ENCODE results near the gene CST4. TPM values are rescaled to one million over a fixed set of nuclear protein-coding genes. Genes with fewer than 3 reads are reported as not detected.

The CST4 gene
- total RNA-seq, 1 donor from 2014 or later, result not detected

GRCh38 chr20:23655491-23656211 is 33.2 kb downstream of the CST4 start:
- no peak for TF ChIP-seq CTCF (IDR thresholded peaks at IDR 0.05)
- no peaks in the 10 kb centered on the region for H3K27me3 ChIP-seq (ENCODE audit: low read depth)
- intact Hi-C loops (cut with DNase I), result no loop called here
- ATAC-seq, result peak; percentile 89 to 94
- H3K36me3 ChIP-seq, result no peaks in the 10 kb centered on the region
- peak; percentile 84 for DNase-seq
- H3K4me3 ChIP-seq, result peak overlapping the region; percentile 38
- peaks cover 33% of the 10 kb centered on the region for H3K4me1 ChIP-seq
- H3K27ac ChIP-seq, result peak overlapping the region; percentile 61
- no peaks in the 10 kb centered on the region for H3K9me3 ChIP-seq

GRCh38 chr20:23654717-23655116 is 34.1 kb downstream of the CST4 start:
- no peaks in the 10 kb centered on the region for H3K27me3 ChIP-seq (ENCODE audit: low read depth)
- TF ChIP-seq CTCF (IDR thresholded peaks at IDR 0.05), result no peak
- no peaks in the 10 kb centered on the region for H3K9me3 ChIP-seq
- ATAC-seq, result no peak
- intact Hi-C loops (cut with DNase I), result no loop called here
- H3K4me1 ChIP-seq, result peaks cover 33% of the 10 kb centered on the region
- H3K36me3 ChIP-seq, result no peaks in the 10 kb centered on the region
- DNase-seq, result no peak
- H3K4me3 ChIP-seq, result no peak overlapping the region
- H3K27ac ChIP-seq, result no peak overlapping the region

- no peaks in the 10 kb centered on the region for H3K27me3 ChIP-seq (ENCODE audit: low read depth)
- no peaks in the 10 kb centered on the region for H3K9me3 ChIP-seq
- TF ChIP-seq CTCF (IDR thresholded peaks at IDR 0.05), result no peak
- intact Hi-C loops (cut with DNase I), result no loop called here
- ATAC-seq (no peak), DNase-seq (no peak)
- H3K4me1 ChIP-seq, result peaks cover 33% of the 10 kb centered on the region
- no peak overlapping the region for H3K4me3 ChIP-seq
- no peaks in the 10 kb centered on the region for H3K36me3 ChIP-seq
- H3K27ac ChIP-seq, result no peak overlapping the region
Measured at GRCh38 chr20:23654000-23654399, 34.8 kb downstream of the CST4 start.

GRCh38 chr20:23653400-23653938 is 35.4 kb downstream of the CST4 start:
- no peak for TF ChIP-seq CTCF (IDR thresholded peaks at IDR 0.05)
- H3K27ac ChIP-seq, result no peak overlapping the region
- H3K36me3 ChIP-seq, result no peaks in the 10 kb centered on the region
- DNase-seq, result no peak
- H3K27me3 ChIP-seq (ENCODE audit: low read depth), result no peaks in the 10 kb centered on the region
- ATAC-seq, result no peak
- H3K4me3 ChIP-seq, result no peak overlapping the region
- H3K9me3 ChIP-seq, result no peaks in the 10 kb centered on the region
- intact Hi-C loops (cut with DNase I), result no loop called here
- peaks cover 33% of the 10 kb centered on the region for H3K4me1 ChIP-seq

GRCh38 chr20:23652926-23653325 is 35.9 kb downstream of the CST4 start:
- Histone ChIP-seq H3K9me3 (no peaks in the 10 kb centered on the region), H3K27ac (no peak overlapping the region), H3K36me3 (no peaks in the 10 kb centered on the region), H3K4me3 (no peak overlapping the region), H3K4me1 (peaks cover 33% of the 10 kb centered on the region), H3K27me3 (ENCODE audit: low read depth) (no peaks in the 10 kb centered on the region)
- DNase-seq (no peak), ATAC-seq (no peak)
- intact Hi-C loops (cut with DNase I), result no loop called here
- TF ChIP-seq CTCF (IDR thresholded peaks at IDR 0.05), result no peak

All from lower lobe of right lung (tissue), 2 donors.